HG02623 (cell line): Measurements from ENCODE around the gene C1R.

Source experiments
- ATAC-seq: cut with Tn5 transposase; IDR thresholded peaks from one replicate; pipeline ENCODE4 v1.9.1; 2021; ENCODE audit warnings: moderate library complexity; ENCODE audit not compliant: unreplicated experiment

The C1R gene

GRCh38 chr12:7100239-7100638 lies 8.0 kb upstream of the C1R start:
- ATAC-seq, result no peak

GRCh38 chr12:7099290-7099996 lies 7.2 kb upstream of the C1R start:
- ATAC-seq, result no peak

GRCh38 chr12:7096979-7097378 lies 4.7 kb upstream of the C1R start:
- no peak for ATAC-seq

- ATAC-seq, result no peak
Observed at GRCh38 chr12:7096006-7096932, 4.0 kb upstream of the C1R start.

- no peak for ATAC-seq
Observed at GRCh38 chr12:7093892-7094291, 1.6 kb upstream of the C1R start.

- no peak for ATAC-seq
Observed at GRCh38 chr12:7093486-7093885, 1.2 kb upstream of the C1R start.

GRCh38 chr12:7092986-7093460 lies 778 bp upstream of the C1R start:
- no peak for ATAC-seq

- ATAC-seq, result no peak
Observed at GRCh38 chr12:7091660-7092228, 501 bp downstream of the C1R start.

- ATAC-seq, result no peak
Observed at GRCh38 chr12:7091171-7091570, 1.1 kb downstream of the C1R start.

- ATAC-seq, result no peak
Observed at GRCh38 chr12:7090222-7090998, 1.8 kb downstream of the C1R start.

GRCh38 chr12:7089196-7089871 lies 2.9 kb downstream of the C1R start:
- no peak for ATAC-seq

- no peak for ATAC-seq
Observed at GRCh38 chr12:7083125-7083524, 9.1 kb downstream of the C1R start.

GRCh38 chr12:7081037-7081436 lies 11.2 kb downstream of the C1R start:
- no peak for ATAC-seq

- no peak for ATAC-seq
Observed at GRCh38 chr12:7079826-7080125, 12.5 kb downstream of the C1R start.

- no peak for ATAC-seq
Observed at GRCh38 chr12:7078163-7078562, 14.1 kb downstream of the C1R start.

- ATAC-seq, result no peak
Observed at GRCh38 chr12:7076493-7076892, 15.8 kb downstream of the C1R start.

- no peak for ATAC-seq
Observed at GRCh38 chr12:7075939-7076338, 16.3 kb downstream of the C1R start.

GRCh38 chr12:7075518-7075917 lies 16.7 kb downstream of the C1R start:
- no peak for ATAC-seq

- ATAC-seq, result no peak
Observed at GRCh38 chr12:7073946-7074345, 18.3 kb downstream of the C1R start.

GRCh38 chr12:7072554-7072953 lies 19.7 kb downstream of the C1R start:
- no peak for ATAC-seq

- no peak for ATAC-seq
Observed at GRCh38 chr12:7072035-7072434, 20.2 kb downstream of the C1R start.
